K562 (cell line): Measurements from ENCODE around the gene SLC2A8. TPM values are rescaled to one million over a fixed set of nuclear protein-coding genes. Genes with fewer than 3 reads are reported as not detected.

ENCODE experiments used
- ARNT ChIP-seq, 2 experiments: fragments of 450-650 bp; IDR thresholded peaks; 2 replicates each; pipeline ENCODE4 v1.6.1; 2016; ENCODE audit warnings: mild to moderate bottlenecking in 1 of 2
- CREM ChIP-seq: IDR thresholded peaks from 2 replicates; pipeline ENCODE4 v1.6.1; 2014; ENCODE audit warnings: antibody characterized with exemption, low read depth
- ELK3 ChIP-seq: fragments of 450-650 bp; formaldehyde crosslinking; IDR thresholded peaks from 2 replicates; pipeline ENCODE4 v1.4.0; 2020; ENCODE audit warnings: mild to moderate bottlenecking
- ESRRA ChIP-seq: fragments of 450-650 bp; IDR thresholded peaks from 2 replicates; pipeline ENCODE4 v1.6.1; 2014; ENCODE audit warnings: low read depth, mild to moderate bottlenecking, moderate library complexity, borderline replicate concordance
- GTF2A2 ChIP-seq: IDR thresholded peaks from 2 replicates; pipeline ENCODE4 v1.6.1; 2016; ENCODE audit warnings: mild to moderate bottlenecking, missing genetic modification characterization, missing compliant biosample characterization
- HDAC1 ChIP-seq, 2 experiments: fragments of 450-650 bp; IDR thresholded peaks; 2 replicates each; pipeline ENCODE4 v1.6.1; 2016 to 2017; ENCODE audit warnings: inconsistent platforms in 1 of 2, mild to moderate bottlenecking in 1 of 2, moderate library complexity in 1 of 2
- HMGN3 ChIP-seq: IDR thresholded peaks from 2 replicates; pipeline ENCODE4 v1.6.1; 2011; ENCODE audit warnings: borderline replicate concordance, low read depth, mild to moderate bottlenecking, mixed read lengths, low read length; ENCODE audit not compliant: insufficient read length; ENCODE audit errors: extremely low read depth
- ILF3 ChIP-seq: fragments of 450-650 bp; IDR thresholded peaks from 2 replicates; pipeline ENCODE4 v1.6.1; 2018; ENCODE audit warnings: antibody characterized with exemption, mild to moderate bottlenecking, moderate library complexity, borderline replicate concordance
- IRF9 ChIP-seq: fragments of 450-650 bp; IDR thresholded peaks from 2 replicates; pipeline ENCODE4 v1.6.1; 2016; ENCODE audit warnings: missing biosample characterization, missing genetic modification characterization
- MAFG ChIP-seq: fragments of 450-650 bp; conservative IDR thresholded peaks from 2 replicates; pipeline ENCODE4 v1.6.1; 2016; ENCODE audit warnings: missing genetic modification characterization, missing compliant biosample characterization
- MEIS2 ChIP-seq: fragments of 450-650 bp; IDR thresholded peaks from 2 replicates; pipeline ENCODE4 v1.6.1; 2014; ENCODE audit warnings: mild to moderate bottlenecking; ENCODE audit not compliant: partially characterized antibody
- MTA3 ChIP-seq: fragments of 450-650 bp; formaldehyde crosslinking; IDR thresholded peaks from 2 replicates; pipeline ENCODE4 v1.6.1; 2017; ENCODE audit warnings: mild to moderate bottlenecking, borderline replicate concordance
- RHOXF2B ChIP-seq: fragments of 250-450 bp; sonication (Bioruptor Pico); conservative IDR thresholded peaks from 2 replicates; pipeline ENCODE4 v1.5.1; 2021
- ZNF121 ChIP-seq: sonication (generic); formaldehyde crosslinking; conservative IDR thresholded peaks from 2 replicates; pipeline ENCODE4 v1.8.0; 2022; ENCODE audit warnings: missing genetic modification reagents
- ZNF239 ChIP-seq: fragments of 250-450 bp; sonication (Bioruptor Pico); IDR thresholded peaks from 2 replicates; pipeline ENCODE4 v1.4.0; 2020; ENCODE audit warnings: mild to moderate bottlenecking
- polyA plus RNA-seq, 8 experiments: library from polyadenylated mRNA; depleted of rRNA in 4 of 8; stranded (reverse) in 5 of 8; unstranded in 3 of 8; fragments of >200 nt; fragmentation: Nextera tagmentation in 2 of 8; fragmentation: Illumina TruSeq in 1 of 8; extraction: Ambion mirVana in 2 of 8; extraction: Trizol in 1 of 8; gene quantifications; 2 replicates each; pipeline versions ENCODE4 v1.2.1 to v1.2.3, GENCODE V29; 2011 to 2014; ENCODE audit warnings: inconsistent platforms in 1 of 8, missing spikeins in 1 of 8
- total RNA-seq, 7 experiments: library from RNA; depleted of rRNA in 6 of 7; stranded (reverse); fragments of >200 nt in 6 of 7; fragmentation: Illumina TruSeq in 2 of 7; extraction: Trizol in 2 of 7; gene quantifications; 2 replicates each; pipeline versions ENCODE4 v1.2.1 to v1.2.3, GENCODE V29; 2011 to 2021; ENCODE audit warnings: low replicate concordance in 1 of 7
- TF ChIP-seq, protein P1 (sequence below): fragments of 200-800 bp; sonication (Bioruptor generic); IDR thresholded peaks from 2 replicates; pipeline ENCODE4 v1.6.1; 2016; ENCODE audit warnings: missing genetic modification characterization, missing compliant biosample characterization

Gene SLC2A8
- total and polyA plus RNA-seq, 9 of the 15 experiments (the other 6 are each of a cell fraction or from before 2014, with no cell fraction given) = 0.13 to 12.9 (median 5.2) TPM

DNA sequence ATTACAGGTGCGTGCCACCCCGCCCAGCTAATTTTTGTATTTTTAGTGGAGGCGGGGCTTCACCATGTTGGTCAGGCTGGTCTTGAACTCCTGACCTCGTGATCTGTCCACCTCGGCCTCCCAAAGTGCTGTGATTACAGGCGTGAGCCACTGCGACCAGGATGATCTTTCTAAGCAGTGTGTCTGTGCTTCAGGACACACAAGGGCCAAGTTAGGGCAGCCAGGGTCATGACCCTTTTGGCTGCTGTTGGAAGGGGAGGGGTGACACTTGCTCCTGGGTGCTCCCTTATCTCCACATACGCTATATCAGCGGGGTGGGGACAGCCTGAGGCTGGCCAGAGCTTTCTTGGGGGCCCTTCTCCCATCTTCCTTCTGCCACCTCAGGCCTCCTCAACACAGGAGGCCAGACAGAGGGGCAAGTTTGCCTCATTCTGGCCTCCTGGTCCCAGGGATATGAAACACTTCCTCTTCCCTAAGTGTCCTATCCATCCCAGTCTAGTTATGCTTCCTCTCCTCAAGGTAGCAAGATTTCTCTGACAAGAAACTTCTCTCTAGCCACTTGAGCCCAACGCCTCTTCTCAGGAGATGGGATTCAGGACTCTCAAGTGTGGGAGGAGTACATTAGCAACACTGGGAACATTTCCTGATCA is 25.3 kb downstream of the SLC2A8 start (continued):
- no peak for TF ChIP-seq ELK3 (CRISPR knock-in tag)
- no peak for TF ChIP-seq HMGN3
- TF ChIP-seq MTA3 = 0 out of 2 replicates have a peak, but pooled peaks have one; percentile 37
- TF ChIP-seq, protein P1, sequence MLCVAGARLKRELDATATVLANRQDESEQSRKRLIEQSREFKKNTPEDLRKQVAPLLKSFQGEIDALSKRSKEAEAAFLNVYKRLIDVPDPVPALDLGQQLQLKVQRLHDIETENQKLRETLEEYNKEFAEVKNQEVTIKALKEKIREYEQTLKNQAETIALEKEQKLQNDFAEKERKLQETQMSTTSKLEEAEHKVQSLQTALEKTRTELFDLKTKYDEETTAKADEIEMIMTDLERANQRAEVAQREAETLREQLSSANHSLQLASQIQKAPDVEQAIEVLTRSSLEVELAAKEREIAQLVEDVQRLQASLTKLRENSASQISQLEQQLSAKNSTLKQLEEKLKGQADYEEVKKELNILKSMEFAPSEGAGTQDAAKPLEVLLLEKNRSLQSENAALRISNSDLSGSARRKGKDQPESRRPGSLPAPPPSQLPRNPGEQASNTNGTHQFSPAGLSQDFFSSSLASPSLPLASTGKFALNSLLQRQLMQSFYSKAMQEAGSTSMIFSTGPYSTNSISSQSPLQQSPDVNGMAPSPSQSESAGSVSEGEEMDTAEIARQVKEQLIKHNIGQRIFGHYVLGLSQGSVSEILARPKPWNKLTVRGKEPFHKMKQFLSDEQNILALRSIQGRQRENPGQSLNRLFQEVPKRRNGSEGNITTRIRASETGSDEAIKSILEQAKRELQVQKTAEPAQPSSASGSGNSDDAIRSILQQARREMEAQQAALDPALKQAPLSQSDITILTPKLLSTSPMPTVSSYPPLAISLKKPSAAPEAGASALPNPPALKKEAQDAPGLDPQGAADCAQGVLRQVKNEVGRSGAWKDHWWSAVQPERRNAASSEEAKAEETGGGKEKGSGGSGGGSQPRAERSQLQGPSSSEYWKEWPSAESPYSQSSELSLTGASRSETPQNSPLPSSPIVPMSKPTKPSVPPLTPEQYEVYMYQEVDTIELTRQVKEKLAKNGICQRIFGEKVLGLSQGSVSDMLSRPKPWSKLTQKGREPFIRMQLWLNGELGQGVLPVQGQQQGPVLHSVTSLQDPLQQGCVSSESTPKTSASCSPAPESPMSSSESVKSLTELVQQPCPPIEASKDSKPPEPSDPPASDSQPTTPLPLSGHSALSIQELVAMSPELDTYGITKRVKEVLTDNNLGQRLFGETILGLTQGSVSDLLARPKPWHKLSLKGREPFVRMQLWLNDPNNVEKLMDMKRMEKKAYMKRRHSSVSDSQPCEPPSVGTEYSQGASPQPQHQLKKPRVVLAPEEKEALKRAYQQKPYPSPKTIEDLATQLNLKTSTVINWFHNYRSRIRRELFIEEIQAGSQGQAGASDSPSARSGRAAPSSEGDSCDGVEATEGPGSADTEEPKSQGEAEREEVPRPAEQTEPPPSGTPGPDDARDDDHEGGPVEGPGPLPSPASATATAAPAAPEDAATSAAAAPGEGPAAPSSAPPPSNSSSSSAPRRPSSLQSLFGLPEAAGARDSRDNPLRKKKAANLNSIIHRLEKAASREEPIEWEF (CRISPR knock-in tag) = no peak
- TF ChIP-seq GTF2A2 = no peak
- no peak for TF ChIP-seq ZNF121 (CRISPR knock-in tag)
- no peak for TF ChIP-seq RHOXF2B
- 0 out of 4 replicates have a peak, but pooled peaks of 1 of the 2 experiments have one; percentile 43 for TF ChIP-seq ARNT (IDR thresholded peaks at IDR 0.05)
- peak; percentile 92 for TF ChIP-seq ESRRA
- TF ChIP-seq ZNF239 (CRISPR knock-in tag) = no peak
- TF ChIP-seq CREM = peak; percentile 42; the same call in 1 of the 2 replicates
- peak; percentile 32 for TF ChIP-seq MEIS2
- TF ChIP-seq HDAC1 (IDR thresholded peaks at IDR 0.05) = peak in 1 of 2 experiments; percentile 61; a peak in 1 of 4 replicates
- no peak for TF ChIP-seq MAFG (tag)
- TF ChIP-seq IRF9 (tag) = no peak
- TF ChIP-seq ILF3 = no peak
